HepG2 (cell line): Measurements from ENCODE around the gene CDKN2AIP. TPM values are rescaled to one million over a fixed set of nuclear protein-coding genes. Genes with fewer than 3 reads are reported as not detected.

ENCODE experiments used
- AHR ChIP-seq: IDR thresholded peaks from 2 replicates; pipeline ENCODE4 v1.6.1; 2018; ENCODE audit warnings: missing genetic modification reagents, missing compliant biosample characterization
- BCL3 ChIP-seq: sonication (generic); formaldehyde crosslinking; IDR thresholded peaks from 2 replicates; pipeline ENCODE4 v1.5.1; 2020; ENCODE audit warnings: mild to moderate bottlenecking, missing genetic modification reagents, moderate library complexity
- ELF1 ChIP-seq: sonication (generic); formaldehyde crosslinking; IDR thresholded peaks from 2 replicates; pipeline ENCODE4 v1.4.0; 2020; ENCODE audit warnings: missing genetic modification reagents
- HOXA3 ChIP-seq: sonication (generic); formaldehyde crosslinking; IDR thresholded peaks from 2 replicates; pipeline ENCODE4 v1.5.0; 2020; ENCODE audit warnings: missing genetic modification reagents
- HOXA5 ChIP-seq: sonication (generic); formaldehyde crosslinking; IDR thresholded peaks from 2 replicates; pipeline ENCODE4 v1.4.0; 2020; ENCODE audit warnings: missing genetic modification reagents
- IRF2 ChIP-seq: IDR thresholded peaks from 2 replicates; pipeline ENCODE4 v1.6.1; 2018; ENCODE audit warnings: missing genetic modification reagents, missing compliant biosample characterization
- KDM1A ChIP-seq: IDR thresholded peaks from 2 replicates; pipeline ENCODE4 v1.6.1; 2016; ENCODE audit warnings: missing compliant biosample characterization
- NFKB2 ChIP-seq: sonication (generic); formaldehyde crosslinking; IDR thresholded peaks from 2 replicates; pipeline ENCODE4 v1.4.0; 2020; ENCODE audit warnings: missing genetic modification reagents, borderline replicate concordance
- PRDM4 ChIP-seq: sonication (generic); formaldehyde crosslinking; IDR thresholded peaks from 2 replicates; pipeline ENCODE4 v1.9.0; 2021; ENCODE audit warnings: missing genetic modification reagents, borderline replicate concordance
- REPIN1 ChIP-seq: sonication (generic); formaldehyde crosslinking; IDR thresholded peaks from 2 replicates; pipeline ENCODE4 v1.8.0; 2022; ENCODE audit warnings: missing genetic modification reagents, low read depth, mild to moderate bottlenecking, borderline replicate concordance
- THAP8 ChIP-seq: sonication (generic); formaldehyde crosslinking; IDR thresholded peaks from 2 replicates; pipeline ENCODE4 v1.5.1; 2020; ENCODE audit warnings: missing genetic modification reagents, mild to moderate bottlenecking, borderline replicate concordance
- ZFP62 ChIP-seq: sonication (generic); formaldehyde crosslinking; IDR thresholded peaks from 2 replicates; pipeline ENCODE4 v1.4.0; 2020; ENCODE audit warnings: missing genetic modification reagents
- ZNF180 ChIP-seq: sonication (generic); formaldehyde crosslinking; IDR thresholded peaks from 2 replicates; pipeline ENCODE4 v1.4.0; 2020; ENCODE audit warnings: low read depth, missing genetic modification reagents, borderline replicate concordance
- ZNF496 ChIP-seq: sonication (generic); formaldehyde crosslinking; IDR thresholded peaks from 2 replicates; pipeline ENCODE4 v1.8.1; 2023; ENCODE audit warnings: mild to moderate bottlenecking, moderate library complexity, missing genetic modification reagents; ENCODE audit not compliant: insufficient replicate concordance
- polyA plus RNA-seq, 8 experiments: library from polyadenylated mRNA; depleted of rRNA in 3 of 8; stranded (reverse) in 7 of 8; unstranded in 1 of 8; fragments of >200 nt; fragmentation: Illumina TruSeq in 4 of 8; extraction: Trizol in 4 of 8; gene quantifications; 2 replicates each; pipeline versions ENCODE4 v1.2.1 to v1.2.3, GENCODE V29; 2011 to 2016; ENCODE audit warnings: low read depth in 4 of 8, missing spikeins in 1 of 8, mixed read lengths in 1 of 8; ENCODE audit not compliant: insufficient read depth in 1 of 8
- total RNA-seq, 5 experiments: library from RNA; depleted of rRNA; stranded (reverse); fragments of >200 nt; fragmentation: Illumina TruSeq; extraction: Trizol; gene quantifications; 2 replicates each; pipeline ENCODE4 v1.2.3, GENCODE V29; 2016; ENCODE audit warnings: low read depth in 1 of 5
- TF ChIP-seq, protein P1 (sequence below): IDR thresholded peaks from 2 replicates; pipeline ENCODE4 v1.6.1; 2016; ENCODE audit warnings: low read depth, control low read depth
- TF ChIP-seq, protein P2 (sequence below): sonication (generic); formaldehyde crosslinking; IDR thresholded peaks from 2 replicates; pipeline ENCODE4 v1.8.1; 2023; ENCODE audit warnings: mild to moderate bottlenecking, moderate library complexity, missing genetic modification reagents
- TF ChIP-seq, protein P3 (sequence below): sonication (generic); formaldehyde crosslinking; IDR thresholded peaks from 2 replicates; pipeline ENCODE4 v1.5.0; 2020; ENCODE audit warnings: mild to moderate bottlenecking, missing genetic modification reagents, moderate library complexity
- TF ChIP-seq, protein P4 (sequence below), 2 experiments: sonication (generic) in 1 of 2; formaldehyde crosslinking in 1 of 2; IDR thresholded peaks; 2 replicates each; pipeline versions ENCODE4 v1.4.0 to v1.6.1; 2018 to 2020; ENCODE audit warnings: missing genetic modification reagents in 2 of 2, borderline replicate concordance in 1 of 2, low read depth in 1 of 2, mild to moderate bottlenecking in 1 of 2, missing biosample characterization in 1 of 2

CDKN2AIP gene
- total and polyA plus RNA-seq, 2 of the 13 experiments (the other 11 are each of a cell fraction or from before 2014, with no cell fraction given) = 17.0 to 18.7 TPM

DNA sequence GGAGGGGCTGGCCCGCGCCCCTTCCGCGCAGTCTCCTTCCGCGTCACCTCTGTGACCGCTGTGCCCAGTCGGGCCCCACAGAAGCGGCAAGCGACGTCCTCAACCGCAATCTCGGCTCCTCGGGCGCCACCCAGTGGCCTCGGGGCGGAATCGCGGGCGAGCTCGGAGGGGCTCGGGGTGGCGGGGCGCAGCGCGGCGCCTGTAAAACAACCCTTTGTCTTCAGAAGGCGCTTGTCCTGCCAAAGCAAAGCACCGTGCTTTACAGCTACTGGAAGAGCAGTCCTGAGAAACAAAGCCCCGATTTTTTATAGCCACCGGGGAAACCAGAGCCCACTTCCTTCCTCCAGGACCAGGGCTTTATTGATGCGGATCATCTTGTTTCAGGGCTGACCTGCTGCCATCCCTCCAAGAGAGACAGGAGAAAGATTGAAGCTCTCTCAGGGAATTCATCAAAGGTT, 37.3 kb upstream of the CDKN2AIP start (continued):
- TF ChIP-seq PRDM4 (CRISPR knock-in tag) = no peak
- TF ChIP-seq, protein P1, sequence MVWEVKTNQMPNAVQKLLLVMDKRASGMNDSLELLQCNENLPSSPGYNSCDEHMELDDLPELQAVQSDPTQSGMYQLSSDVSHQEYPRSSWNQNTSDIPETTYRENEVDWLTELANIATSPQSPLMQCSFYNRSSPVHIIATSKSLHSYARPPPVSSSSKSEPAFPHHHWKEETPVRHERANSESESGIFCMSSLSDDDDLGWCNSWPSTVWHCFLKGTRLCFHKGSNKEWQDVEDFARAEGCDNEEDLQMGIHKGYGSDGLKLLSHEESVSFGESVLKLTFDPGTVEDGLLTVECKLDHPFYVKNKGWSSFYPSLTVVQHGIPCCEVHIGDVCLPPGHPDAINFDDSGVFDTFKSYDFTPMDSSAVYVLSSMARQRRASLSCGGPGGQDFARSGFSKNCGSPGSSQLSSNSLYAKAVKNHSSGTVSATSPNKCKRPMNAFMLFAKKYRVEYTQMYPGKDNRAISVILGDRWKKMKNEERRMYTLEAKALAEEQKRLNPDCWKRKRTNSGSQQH (CRISPR knock-in tag) = peak; percentile 70; the same call in 1 of the 2 replicates
- peak; percentile 64; the same call in 1 of the 2 replicates for TF ChIP-seq REPIN1 (CRISPR knock-in tag)
- no peak for TF ChIP-seq BCL3 (CRISPR knock-in tag)
- TF ChIP-seq HOXA5 (CRISPR knock-in tag) = no peak
- TF ChIP-seq ELF1 (CRISPR knock-in tag) = 0 out of 2 replicates have a peak, but pooled peaks have one; percentile 39
- no peak for TF ChIP-seq KDM1A (CRISPR knock-in tag)
- TF ChIP-seq, protein P2, sequence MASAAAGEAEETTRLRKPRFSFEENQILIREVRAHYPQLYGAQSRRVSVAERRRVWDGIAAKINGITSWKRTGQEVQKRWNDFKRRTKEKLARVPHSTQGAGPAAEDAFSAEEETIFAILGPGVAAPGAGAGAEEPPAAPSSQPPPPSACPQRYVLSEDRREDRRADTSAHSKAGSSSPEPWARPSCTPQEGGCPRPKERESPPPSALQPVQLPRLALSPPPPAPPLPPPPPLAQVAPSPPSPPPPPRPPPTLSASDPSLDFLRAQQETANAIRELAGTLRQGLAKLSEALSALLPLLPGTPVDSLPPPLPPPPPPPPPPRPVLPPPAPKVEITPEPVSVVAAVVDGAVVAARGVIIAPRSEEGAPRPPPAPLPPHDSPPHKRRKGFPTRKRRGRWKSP (CRISPR knock-in tag) = 0 out of 2 replicates have a peak, but pooled peaks have one; percentile 26
- no peak for TF ChIP-seq ZFP62 (CRISPR knock-in tag)
- no peak for TF ChIP-seq ZNF180 (CRISPR knock-in tag)
- TF ChIP-seq, protein P3, sequence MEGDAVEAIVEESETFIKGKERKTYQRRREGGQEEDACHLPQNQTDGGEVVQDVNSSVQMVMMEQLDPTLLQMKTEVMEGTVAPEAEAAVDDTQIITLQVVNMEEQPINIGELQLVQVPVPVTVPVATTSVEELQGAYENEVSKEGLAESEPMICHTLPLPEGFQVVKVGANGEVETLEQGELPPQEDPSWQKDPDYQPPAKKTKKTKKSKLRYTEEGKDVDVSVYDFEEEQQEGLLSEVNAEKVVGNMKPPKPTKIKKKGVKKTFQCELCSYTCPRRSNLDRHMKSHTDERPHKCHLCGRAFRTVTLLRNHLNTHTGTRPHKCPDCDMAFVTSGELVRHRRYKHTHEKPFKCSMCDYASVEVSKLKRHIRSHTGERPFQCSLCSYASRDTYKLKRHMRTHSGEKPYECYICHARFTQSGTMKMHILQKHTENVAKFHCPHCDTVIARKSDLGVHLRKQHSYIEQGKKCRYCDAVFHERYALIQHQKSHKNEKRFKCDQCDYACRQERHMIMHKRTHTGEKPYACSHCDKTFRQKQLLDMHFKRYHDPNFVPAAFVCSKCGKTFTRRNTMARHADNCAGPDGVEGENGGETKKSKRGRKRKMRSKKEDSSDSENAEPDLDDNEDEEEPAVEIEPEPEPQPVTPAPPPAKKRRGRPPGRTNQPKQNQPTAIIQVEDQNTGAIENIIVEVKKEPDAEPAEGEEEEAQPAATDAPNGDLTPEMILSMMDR = peak; percentile 96
- 0 out of 2 replicates have a peak, but pooled peaks have one; percentile 22 for TF ChIP-seq NFKB2
- no peak for TF ChIP-seq THAP8 (CRISPR knock-in tag)
- peak; percentile 54; the same call in 1 of the 2 replicates for TF ChIP-seq HOXA3
- TF ChIP-seq AHR (CRISPR knock-in tag) = 0 out of 2 replicates have a peak, but pooled peaks have one; percentile 68
- TF ChIP-seq, protein P4, sequence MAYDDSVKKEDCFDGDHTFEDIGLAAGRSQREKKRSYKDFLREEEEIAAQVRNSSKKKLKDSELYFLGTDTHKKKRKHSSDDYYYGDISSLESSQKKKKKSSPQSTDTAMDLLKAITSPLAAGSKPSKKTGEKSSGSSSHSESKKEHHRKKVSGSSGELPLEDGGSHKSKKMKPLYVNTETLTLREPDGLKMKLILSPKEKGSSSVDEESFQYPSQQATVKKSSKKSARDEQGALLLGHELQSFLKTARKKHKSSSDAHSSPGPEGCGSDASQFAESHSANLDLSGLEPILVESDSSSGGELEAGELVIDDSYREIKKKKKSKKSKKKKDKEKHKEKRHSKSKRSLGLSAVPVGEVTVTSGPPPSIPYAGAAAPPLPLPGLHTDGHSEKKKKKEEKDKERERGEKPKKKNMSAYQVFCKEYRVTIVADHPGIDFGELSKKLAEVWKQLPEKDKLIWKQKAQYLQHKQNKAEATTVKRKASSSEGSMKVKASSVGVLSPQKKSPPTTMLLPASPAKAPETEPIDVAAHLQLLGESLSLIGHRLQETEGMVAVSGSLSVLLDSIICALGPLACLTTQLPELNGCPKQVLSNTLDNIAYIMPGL (CRISPR knock-in tag; IDR thresholded peaks at IDR 0.05; ENCODE audit: borderline replicate concordance in 1 of 2, low read depth in 1 of 2) = peak; percentile 79 to 83
- peak; percentile 58; the same call in 1 of the 2 replicates for TF ChIP-seq IRF2 (CRISPR knock-in tag)
- TF ChIP-seq ZNF496 (CRISPR knock-in tag) = no peak
